Body of pancreas (tissue), 4 donors: Measurements from ENCODE around the gene MAMDC2. TPM values are rescaled to one million over a fixed set of nuclear protein-coding genes. Genes with fewer than 3 reads are reported as not detected.

Source experiments
- ATAC-seq: fragments of 150-250 bp; one replicate; pipeline ENCODE4 v1.9.1; 2016
- DNase-seq, 4 donors: peaks; one replicate each; pipeline ENCODE4 v3.0.0-alpha.2; 2019
- H3K27ac ChIP-seq, 4 donors: fragments of 200-600 bp; sonication (generic); 1 replicate in 3 of 4; 2 replicates in 1 of 4; pipeline versions ENCODE4 v1.5.1 to v1.6.1; 2016 to 2019; ENCODE audit warnings: mild to moderate bottlenecking in 1 of 4, mixed read lengths in 1 of 4, moderate library complexity in 1 of 4
- H3K27me3 ChIP-seq, 2 donors: fragments of 200-600 bp; sonication (generic); one replicate each; pipeline ENCODE4 v1.6.0; 2016; ENCODE audit warnings: mild to moderate bottlenecking in 1 of 2
- H3K36me3 ChIP-seq, 2 donors: fragments of 200-600 bp; sonication (generic); replicated peaks in 1 of 2; 2 replicates each; pipeline ENCODE4 v1.5.1; 2016; ENCODE audit warnings: low read depth in 2 of 2; ENCODE audit not compliant: insufficient read depth in 1 of 2
- H3K4me1 ChIP-seq: fragments of 200-600 bp; sonication (generic); one replicate; pipeline ENCODE4 v1.6.0; 2016
- H3K4me3 ChIP-seq, 2 donors: fragments of 200-600 bp; sonication (generic); 1 replicate in 1 of 2; 2 replicates in 1 of 2; pipeline ENCODE4 v1.5.1; 2016 to 2019
- H3K9me3 ChIP-seq, 3 donors: fragments of 200-600 bp; sonication (generic); 1 replicate in 2 of 3; 2 replicates in 1 of 3; pipeline ENCODE4 v1.5.1; 2016
- CTCF ChIP-seq, 7 experiments: fragments of 450-650 bp in 4 of 7; fragments of 200-600 bp in 3 of 7; sonication (generic) in 3 of 7; IDR thresholded peaks; one replicate each; pipeline ENCODE4 v1.5.1; 2016 to 2019; ENCODE audit warnings: antibody characterized with exemption in 7 of 7
- POLR2A ChIP-seq, 3 donors: fragments of 450-650 bp; IDR thresholded peaks; one replicate each; pipeline ENCODE4 v1.6.1; 2016; ENCODE audit warnings: antibody characterized with exemption in 3 of 3, mild to moderate bottlenecking in 2 of 3
- WGBS, 2 donors: methylation state at CpG; one replicate each; pipeline ENCODE4 v1.1.5; 2017; 5-methylcytosine and 5-hydroxymethylcytosine counted together
- intact Hi-C: fragments of 100-400 bp; cut with DNase I; formaldehyde crosslinking; loops from one replicate; pipeline ENCODE4 v1.15.1; 2023
- total RNA-seq, 2 donors: library from RNA; depleted of rRNA; stranded (reverse); fragments of >200 nt; gene quantifications; one replicate each; pipeline ENCODE4 v1.1.0, GENCODE V29; 2016

Gene MAMDC2
- total RNA-seq, 2 donors from 2014 or later: 4.0 to 17.1 TPM

GRCh38 chr9:70113403-70114022 lies 69.9 kb downstream of the MAMDC2 start:
- ATAC-seq (peak; percentile 74), DNase-seq (peak; percentile 66 to 81 (median 72))
- no peaks in the 10 kb centered on the region for H3K9me3 ChIP-seq
- no peak overlapping the region for H3K27ac ChIP-seq
- no peaks in the 10 kb centered on the region for H3K27me3 ChIP-seq
- 50 to 53% methylated on average over 4 of the region's 4 CpGs for WGBS, 2 donors
- peak; percentile 45 to 83 (median 76) for TF ChIP-seq CTCF (IDR thresholded peaks at IDR 0.05)
- no peak for TF ChIP-seq POLR2A (IDR thresholded peaks at IDR 0.05)
- intact Hi-C loops: loop anchor here (5.0 kb wide), 1 partner anchor 141 kb away; no protein-coding TSS in a partner anchor
- no peaks in the 10 kb centered on the region for H3K36me3 ChIP-seq
- H3K4me1 ChIP-seq: no peaks in the 10 kb centered on the region
- no peak overlapping the region for H3K4me3 ChIP-seq

GRCh38 chr9:70114898-70115297 lies 71.2 kb downstream of the MAMDC2 start:
- Histone ChIP-seq H3K9me3 (no peaks in the 10 kb centered on the region), H3K4me1 (no peaks in the 10 kb centered on the region), H3K27me3 (no peaks in the 10 kb centered on the region), H3K27ac (no peak overlapping the region), H3K4me3 (no peak overlapping the region), H3K36me3 (no peaks in the 10 kb centered on the region)
- WGBS, 2 donors: 79 to 85% methylated on average over 1 of the region's 1 CpG
- intact Hi-C loops: loop anchor here (5.0 kb wide), 1 partner anchor 143 kb away; no protein-coding TSS in a partner anchor
- no peak for DNase-seq
- TF ChIP-seq CTCF (IDR thresholded peaks at IDR 0.05) (no peak), POLR2A (IDR thresholded peaks at IDR 0.05) (no peak)
- ATAC-seq: no peak

- TF ChIP-seq CTCF (IDR thresholded peaks at IDR 0.05) (no peak), POLR2A (IDR thresholded peaks at IDR 0.05) (no peak)
These were observed 74.2 kb downstream of the MAMDC2 start for GRCh38 chr9:70117835-70118319.

GRCh38 chr9:70119786-70120185 lies 76.1 kb downstream of the MAMDC2 start:
- 93 to 100% methylated on average over 2 of the region's 2 CpGs for WGBS, 2 donors
- intact Hi-C loops: no loop called here
- DNase-seq: no peak
- TF ChIP-seq CTCF (IDR thresholded peaks at IDR 0.05) (no peak), POLR2A (IDR thresholded peaks at IDR 0.05) (no peak)
- no peaks in the 10 kb centered on the region for H3K9me3 ChIP-seq
- no peak for ATAC-seq
- H3K36me3 ChIP-seq: no peaks in the 10 kb centered on the region
- H3K4me1 ChIP-seq: peaks cover 17% of the 10 kb centered on the region
- no peaks in the 10 kb centered on the region for H3K27me3 ChIP-seq
- no peak overlapping the region for H3K4me3 ChIP-seq
- H3K27ac ChIP-seq: no peak overlapping the region

More at GRCh38 chr9:70117835-70118319, 74.2 kb downstream of the MAMDC2 start:
- ATAC-seq (peak; percentile 51), DNase-seq (no peak)
- Histone ChIP-seq H3K27me3 (no peaks in the 10 kb centered on the region), H3K4me1 (no peaks in the 10 kb centered on the region), H3K4me3 (no peak overlapping the region), H3K9me3 (no peaks in the 10 kb centered on the region), H3K27ac (no peak overlapping the region), H3K36me3 (no peaks in the 10 kb centered on the region)
- intact Hi-C loops: no loop called here
